HG03066 (cell line): ENCODE data around the gene TMEM121.

Experiments used
- ATAC-seq: cut with Tn5 transposase; IDR thresholded peaks from one replicate; pipeline ENCODE4 v1.9.1; 2021; ENCODE audit warnings: low read depth; ENCODE audit not compliant: unreplicated experiment

TMEM121 gene

DNA sequence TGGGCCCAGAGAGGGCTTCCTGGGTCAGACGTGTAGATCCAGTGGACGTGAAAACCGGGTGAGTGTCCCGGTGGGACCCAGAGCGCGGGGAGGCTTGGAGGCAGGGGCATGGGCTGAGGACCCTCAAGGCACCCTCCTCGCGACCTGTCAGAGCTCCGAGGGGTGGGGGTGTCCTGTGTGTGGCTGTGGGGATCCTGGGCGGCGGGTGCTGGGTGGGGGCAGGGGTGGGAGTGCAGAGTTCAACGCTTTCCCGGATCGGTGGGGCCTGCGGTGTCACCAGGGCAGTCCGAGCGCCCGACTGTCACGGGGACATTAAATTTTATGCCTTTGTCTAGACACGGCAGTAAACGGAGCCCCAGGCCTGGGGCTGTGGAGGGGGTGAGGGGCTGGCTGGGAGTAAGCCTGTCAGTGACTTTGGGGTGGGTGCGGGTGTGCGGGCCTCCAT is 1.0 kb downstream of the TMEM121 start:
- no peak for ATAC-seq

DNA sequence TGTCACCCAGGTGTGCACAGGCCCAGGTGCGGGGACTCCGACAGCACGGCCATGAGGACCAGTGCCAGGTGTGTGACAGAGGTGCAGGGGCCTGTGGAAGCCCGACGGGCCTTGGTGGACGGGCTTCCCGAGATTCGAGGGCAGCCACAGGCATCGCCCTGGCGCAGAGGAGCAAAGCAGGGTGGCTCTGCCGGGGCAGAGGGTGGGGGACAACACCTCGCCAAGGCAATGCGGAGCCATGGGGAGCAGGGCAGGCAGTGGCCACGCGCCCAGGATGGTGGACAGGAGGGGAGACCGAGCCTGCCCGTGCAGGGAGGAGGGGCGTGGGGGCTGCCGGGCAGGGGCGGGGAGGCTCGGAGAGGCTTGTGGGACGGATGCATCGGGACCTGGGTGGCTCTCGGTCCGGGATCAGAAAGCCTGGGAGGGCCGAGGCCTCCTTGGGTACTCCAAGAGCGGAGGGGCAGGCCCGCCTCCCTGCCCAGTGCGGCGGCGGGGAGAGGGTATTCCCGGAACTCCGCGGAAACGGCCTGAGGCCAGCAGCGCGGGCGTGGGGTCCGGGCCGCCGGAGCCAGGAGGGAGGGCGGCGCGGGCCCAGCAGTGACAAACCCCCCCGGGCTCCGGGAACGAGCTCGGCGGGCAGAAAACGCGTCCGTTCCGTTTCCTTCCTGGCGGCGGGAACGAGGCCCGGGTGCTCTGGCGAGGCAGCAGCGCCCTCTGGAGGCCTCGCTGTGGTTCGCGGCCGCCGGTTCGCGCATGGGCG is 1.6 kb downstream of the TMEM121 start:
- ATAC-seq: no peak

DNA sequence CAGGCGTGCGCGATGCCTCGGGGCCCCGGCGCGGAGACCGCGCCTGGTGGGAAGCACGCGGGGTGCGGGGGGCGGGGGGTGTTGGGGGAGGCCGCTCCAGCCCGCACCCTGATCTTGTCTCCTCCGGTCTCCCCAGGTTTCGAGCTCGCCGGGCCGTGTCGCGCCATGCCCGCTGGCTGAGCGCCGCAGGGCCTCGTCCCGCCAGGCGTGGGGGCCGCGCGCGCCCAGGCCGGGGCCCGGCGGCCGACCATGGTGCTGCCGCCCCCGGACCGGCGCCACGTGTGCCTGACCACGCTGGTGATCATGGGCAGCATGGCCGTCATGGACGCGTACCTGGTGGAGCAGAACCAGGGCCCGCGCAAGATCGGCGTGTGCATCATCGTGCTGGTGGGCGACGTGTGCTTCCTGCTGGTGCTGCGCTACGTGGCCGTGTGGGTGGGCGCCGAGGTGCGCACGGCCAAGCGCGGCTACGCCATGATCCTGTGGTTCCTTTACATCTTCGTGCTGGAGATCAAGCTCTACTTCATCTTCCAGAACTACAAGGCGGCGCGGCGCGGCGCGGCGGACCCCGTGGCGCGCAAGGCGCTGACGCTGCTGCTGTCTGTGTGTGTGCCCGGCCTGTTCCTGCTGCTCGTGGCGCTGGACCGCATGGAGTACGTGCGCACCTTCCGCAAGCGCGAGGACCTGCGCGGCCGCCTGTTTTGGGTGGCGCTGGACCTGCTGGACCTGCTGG is 2.4 kb downstream of the TMEM121 start:
- no peak for ATAC-seq

DNA sequence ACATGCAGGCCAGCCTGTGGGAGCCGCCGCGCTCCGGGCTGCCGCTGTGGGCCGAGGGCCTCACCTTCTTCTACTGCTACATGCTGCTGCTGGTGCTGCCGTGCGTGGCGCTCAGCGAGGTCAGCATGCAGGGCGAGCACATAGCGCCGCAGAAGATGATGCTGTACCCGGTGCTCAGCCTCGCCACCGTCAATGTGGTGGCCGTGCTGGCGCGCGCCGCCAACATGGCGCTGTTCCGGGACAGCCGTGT is 2.9 kb downstream of the TMEM121 start:
- ATAC-seq: no peak

DNA sequence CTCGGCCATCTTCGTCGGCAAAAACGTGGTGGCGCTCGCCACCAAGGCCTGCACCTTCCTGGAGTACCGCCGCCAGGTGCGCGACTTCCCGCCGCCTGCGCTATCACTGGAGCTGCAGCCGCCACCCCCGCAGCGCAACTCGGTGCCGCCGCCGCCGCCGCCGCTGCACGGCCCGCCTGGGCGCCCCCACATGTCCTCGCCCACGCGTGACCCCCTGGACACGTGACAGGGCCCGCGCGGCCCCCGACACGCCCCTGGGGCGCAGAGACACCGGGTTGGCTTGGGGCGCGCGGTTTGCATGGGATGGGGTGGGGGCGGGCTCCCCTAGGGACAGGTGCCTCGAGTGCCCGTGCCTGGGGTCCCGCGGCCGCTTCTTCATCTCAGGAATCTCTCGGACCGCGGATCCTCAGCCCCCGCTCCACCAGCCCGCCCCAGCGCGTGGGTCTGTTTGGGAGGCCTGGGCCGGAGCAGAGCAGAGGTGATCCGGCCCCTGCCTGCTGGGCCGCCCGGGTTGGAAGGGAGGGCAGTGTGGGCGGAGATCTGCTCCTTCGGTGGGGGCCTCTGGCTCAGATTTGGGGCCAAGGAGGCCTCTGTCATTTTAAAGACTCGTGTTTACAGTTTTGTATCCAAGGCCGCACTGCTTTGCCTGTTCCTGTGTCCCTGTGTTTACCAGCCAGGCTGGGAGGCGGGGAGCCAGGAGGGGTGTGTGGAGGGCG is 3.3 kb downstream of the TMEM121 start:
- ATAC-seq: no peak

DNA sequence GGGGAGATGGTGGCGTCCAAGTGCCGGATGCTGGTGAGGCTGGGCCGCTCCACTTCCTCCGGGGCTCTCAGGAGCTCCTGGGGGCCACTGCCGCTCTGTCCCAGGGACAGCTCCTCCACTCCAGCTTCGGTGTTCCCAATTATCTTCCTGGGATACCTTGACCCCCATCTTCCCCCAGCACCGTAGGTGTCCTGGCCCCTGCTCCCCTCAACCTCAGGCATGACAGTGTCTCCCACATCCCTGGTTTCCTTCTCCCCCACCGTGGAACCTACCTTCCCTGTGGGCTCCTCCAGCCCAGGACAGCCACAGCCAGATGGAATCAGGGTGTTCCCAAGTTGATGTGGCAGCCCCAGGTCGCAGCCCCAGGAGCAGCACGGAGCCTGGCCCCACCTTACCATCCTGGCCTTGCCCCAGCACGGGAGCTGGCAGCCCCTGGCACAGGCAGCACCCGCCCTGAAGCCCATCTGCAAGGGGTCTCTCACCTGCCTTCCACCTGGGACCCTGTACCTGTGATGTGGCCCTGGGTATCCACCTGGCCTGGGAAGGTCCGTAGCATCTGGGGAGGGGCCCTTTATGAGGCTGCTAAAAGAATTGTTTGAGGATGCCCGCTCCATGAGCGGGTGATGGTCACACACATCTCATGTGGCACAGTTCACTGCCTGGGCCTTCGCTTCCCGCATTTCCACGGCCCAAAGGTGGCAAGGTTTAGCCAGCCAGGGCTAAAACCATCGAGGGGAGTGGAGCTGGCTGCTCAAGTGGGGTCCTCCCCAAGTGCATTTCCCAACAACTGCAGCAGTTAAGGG is 4.1 kb downstream of the TMEM121 start:
- no peak for ATAC-seq

DNA sequence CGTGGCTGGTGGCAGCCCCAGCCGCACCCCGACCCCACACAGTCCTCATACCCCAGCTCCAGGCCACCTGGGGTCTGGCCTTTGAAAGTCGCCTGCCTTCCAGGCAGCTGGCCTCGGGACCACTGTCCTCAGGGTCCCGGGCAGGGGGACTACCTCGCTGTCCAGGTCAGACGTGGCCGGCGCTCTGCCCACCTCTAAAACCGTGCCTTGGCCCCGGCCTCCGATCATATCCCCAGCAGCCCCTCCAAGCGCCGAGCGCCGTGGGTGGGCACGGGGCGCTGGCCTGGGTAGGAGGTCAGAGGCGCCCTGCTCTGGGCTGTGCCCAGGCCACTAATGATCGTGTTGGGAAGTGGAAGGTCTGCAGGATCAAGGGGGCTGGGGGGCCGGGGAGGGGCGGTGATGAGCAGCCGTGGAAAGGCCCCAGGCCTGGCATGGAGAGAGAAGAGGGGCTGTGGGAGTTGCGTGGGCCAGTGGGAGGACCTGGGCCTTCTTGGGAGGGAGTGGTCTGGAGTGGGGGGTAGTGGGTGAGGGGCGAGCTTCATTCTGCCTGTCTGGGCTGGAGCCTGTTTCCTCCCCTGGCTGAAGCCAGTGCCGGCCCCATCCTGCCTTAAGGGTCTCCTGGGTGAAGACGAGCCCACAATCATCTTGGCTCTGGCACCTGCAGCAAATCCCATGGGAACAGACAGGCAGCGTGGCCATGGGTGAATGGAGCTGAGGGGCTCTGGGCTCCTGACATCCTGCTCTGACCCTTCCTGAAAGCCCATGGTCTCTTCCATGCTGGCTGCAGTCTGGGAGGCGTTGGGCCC is 4.9 kb downstream of the TMEM121 start:
- ATAC-seq: no peak

DNA sequence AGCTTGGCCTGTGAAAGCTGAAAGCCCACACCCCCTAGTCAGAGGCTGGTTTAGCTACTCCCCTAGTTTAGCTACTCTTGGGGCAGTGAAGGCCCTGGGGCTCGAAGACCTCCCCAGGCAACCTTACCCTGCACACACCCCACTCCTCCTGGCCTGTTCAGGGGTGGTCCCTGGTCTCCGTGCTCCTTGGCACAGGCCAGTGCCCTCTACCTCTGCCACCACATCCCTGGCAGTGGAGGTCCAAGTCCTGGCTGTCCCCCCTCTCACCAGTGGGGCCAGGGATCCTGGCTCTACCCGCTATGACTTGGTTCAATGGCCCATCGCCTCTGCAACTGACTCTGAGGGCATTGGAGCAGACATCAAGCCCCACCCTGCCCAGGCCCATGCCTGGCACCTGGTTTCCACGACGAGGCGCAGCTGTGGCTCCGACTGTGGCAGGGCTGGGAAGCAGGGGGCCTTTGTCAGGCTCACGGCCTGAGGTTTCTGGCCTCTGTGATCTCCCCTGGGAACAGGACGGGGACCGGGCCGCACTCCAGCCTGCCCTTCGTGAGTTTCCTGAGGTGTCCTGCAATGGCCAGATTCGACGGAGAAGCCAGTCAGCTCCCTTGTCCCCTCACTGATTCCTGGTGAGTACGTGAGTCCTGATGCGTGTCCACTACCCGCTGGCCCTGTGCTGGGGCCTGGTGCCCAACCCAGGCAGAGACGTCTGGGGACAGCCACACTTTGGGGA is 5.7 kb downstream of the TMEM121 start:
- no peak for ATAC-seq

DNA sequence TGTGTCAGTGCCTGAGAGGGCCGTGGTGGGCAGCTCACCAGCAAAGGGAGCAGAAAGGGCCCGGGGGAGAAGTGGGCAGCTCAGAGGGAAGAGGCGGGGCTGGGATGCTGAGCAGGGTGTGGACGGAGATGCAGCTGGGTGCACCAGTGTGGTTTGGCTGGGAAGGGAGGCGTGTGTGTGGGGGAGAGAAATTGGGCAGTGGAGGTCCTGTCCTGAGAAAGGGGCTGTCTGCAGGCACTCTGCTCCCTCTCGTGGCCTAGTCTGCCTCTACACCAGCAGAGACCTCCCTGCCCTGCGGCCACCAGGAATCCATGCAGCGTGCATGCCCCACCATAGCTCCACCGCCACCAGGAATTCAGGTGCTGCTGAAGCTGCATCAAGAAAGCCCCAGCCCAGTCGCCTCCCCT is 6.4 kb downstream of the TMEM121 start:
- ATAC-seq: no peak

DNA sequence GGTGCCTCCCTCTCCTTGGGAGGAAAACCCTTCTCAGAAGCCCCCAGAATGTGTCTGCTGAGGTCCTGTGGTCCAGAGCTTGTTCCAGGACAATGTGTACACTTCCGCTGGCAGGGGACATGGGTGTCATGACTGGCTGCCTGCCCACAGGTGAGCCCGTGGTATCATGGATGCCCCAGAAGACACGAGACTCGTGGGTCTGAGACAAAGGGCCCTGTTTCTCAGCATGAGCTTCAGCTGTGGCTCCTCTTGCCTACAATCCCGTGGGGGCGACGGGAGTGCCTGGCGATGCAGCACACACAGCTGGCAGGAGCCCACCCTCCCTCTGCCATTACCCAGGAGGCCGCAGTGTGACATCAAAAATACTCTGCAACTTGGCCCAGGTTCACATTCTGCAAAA is 7.0 kb downstream of the TMEM121 start:
- ATAC-seq: no peak

DNA sequence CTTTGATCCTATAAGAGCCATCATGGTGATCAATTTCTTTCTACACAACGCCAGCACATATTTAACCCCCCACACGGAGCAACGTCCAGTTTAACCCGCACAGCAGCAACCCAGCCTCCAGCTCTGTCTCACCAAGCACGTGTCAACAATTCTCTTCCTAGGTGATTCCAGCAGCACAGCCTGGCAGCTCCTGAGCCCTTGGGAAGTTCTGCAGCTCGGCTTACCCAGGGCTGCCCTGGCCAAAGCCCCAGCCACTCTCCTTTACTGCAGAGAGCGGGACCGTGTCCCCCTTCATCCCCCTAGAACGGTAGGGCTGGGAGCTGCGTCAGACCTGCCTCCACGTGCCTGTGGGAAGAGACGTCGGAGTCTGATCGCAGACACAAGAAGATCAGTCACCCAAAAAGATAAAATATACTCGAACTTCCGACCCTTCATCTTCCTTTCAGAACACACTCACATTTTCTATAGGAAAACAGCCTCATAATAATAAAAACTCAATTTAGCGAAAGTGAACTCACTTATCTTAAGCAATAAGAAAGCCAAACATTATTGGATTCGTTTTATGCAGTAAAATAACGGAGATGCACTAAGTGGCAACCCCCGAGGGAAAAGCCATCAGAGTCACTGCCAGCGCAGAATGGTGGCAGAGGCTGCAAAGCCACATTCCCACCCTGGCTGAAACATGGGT is 7.6 kb downstream of the TMEM121 start:
- ATAC-seq: no peak

DNA sequence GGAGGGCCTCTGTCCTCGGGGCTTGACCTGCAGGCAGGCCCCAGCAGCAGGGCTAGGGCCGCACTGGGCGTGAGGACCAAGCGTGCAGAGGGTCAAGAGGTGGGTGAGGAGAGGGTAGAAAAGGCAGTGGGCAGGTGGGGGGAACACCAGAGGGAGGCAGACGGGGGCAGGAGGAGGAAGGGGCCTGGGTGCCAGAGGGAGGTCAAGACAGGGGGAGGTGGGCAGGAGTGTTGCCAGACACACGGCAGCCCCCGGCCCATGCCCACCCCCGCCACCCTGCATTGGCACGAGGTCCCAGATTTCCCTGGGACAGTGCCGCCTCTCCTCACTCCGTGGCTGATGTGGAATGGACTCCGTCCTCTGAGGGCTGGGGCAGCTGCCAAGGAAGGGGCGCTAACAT is 8.2 kb downstream of the TMEM121 start:
- no peak for ATAC-seq

DNA sequence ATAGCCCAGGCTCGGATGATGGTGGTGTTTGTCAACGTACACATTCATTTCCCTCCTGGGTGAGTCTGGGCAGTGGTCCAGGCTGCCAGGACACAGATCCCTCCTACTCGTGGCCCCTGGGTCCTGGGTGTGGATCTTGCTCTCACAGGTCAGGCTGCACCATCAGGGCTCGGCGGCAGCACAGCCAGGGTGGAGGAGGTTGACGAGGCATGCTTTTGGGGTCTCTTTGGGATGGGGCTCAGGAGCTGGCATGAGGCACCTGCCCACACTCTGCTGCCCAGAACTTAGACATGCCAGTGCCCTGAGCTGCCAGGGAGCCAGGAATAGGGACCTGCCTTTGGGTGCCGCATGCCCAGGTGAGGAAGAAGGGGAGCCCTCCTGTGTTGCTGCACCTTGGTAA is 9.7 kb downstream of the TMEM121 start:
- ATAC-seq: no peak

DNA sequence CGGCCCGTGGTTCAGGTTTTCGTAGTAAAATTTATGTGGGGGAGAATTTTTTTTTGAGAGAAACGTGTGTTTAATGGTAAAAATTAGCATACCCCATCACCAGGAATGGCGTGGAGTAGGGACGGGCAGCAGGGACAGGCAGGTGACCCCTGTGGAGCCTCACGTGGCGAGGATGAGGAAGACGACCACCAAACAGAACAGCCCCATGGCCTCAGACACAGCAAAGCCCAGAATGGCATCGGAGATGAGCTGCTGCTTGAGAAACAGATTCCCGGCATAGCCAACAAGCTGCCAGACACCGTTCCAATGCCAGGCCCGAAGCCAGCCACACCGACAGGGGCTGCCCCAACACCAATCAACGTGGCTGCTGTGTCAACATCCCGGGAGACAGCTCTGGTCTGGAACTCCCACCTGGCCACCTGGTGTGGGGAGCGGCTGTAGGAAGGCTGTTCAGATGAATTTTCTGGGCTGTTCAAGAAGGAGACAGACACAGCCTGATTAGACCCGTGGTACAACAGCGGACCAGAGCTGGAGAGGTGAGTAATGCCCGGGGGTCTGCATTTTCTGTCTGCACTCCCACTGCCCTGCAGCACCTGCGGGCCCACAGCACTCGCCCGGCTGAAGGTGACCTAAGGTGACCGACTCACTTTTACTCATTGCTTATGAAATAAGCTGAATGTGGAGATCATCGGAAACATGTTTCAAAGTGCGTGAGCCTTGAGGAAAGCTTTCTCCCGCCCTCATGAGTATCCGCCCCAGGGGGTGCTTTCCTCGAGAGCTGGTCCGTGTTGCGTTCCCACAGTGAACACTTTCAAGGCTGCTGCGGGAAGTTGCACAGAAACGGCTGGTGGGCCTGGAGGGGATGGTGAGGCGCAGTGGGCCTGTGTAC is 10.6 kb downstream of the TMEM121 start:
- no peak for ATAC-seq

DNA sequence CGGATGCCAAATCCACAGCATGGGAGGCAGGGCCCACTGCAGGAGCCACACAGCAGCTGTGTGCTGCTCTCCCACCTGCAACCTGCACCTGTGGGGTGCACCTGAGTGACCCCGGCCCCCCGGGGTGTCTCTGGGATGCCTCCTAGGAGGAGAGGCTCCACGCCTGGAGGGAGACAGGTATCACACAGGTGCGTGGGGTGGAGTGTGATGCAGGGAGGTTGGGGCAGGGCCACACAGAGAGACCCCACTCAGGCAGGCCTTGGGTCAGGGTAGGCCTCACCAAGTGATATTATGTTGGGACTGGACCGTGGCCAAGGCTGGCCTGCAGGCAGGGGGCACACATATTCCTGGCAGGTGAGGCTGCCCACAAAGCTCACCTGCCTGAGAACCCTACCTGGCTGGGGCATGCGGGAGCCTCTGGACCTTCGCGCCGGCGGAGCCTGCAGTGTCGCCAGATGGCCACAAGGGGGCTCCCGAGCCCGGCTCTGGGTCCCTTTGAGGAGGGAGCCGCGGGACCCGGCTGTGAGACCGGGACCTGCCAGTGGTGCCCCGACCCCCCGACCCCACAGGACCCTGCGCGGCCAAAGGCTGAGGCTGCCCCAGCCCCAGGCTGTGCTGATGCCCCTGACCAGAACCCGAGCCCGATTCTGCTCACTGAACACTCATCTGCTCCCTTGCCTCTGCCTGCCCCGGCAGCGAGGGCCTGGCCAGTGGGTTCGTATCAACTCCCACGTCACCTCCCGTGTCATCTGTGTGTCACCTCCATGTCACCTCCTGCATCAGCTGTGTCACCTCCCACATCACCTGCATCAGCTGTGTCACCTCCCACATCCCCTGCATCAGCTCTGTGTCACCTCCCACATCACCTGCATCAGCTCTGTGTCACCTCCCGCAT is 11.4 kb downstream of the TMEM121 start:
- no peak for ATAC-seq

DNA sequence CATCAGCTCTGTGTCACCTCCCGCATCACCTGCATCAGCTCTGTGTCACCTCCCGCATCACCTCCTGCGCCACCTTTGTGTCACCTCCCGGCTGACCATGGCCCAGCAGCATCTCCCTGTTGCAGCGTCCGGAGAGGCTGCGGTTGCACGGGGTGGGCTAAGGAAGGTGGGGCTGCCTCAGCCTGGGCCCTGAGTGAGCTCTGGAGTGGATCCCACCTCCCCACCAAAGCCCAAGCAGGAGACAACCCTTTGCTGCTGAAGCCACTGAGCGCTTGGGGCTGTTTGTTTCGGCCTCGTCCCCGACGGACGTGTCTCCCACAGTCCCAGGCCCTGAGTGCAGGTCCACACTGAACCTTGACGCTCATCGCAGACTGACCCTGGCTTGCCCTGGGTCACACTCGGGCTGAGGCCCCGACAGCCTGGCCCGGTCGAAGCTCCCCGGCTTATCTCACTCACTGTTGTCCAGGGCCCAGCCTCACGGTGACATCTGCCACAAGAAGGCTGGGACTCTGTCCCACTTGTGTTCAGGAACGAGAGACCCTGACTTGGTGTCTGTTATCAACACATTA is 12.2 kb downstream of the TMEM121 start:
- no peak for ATAC-seq

DNA sequence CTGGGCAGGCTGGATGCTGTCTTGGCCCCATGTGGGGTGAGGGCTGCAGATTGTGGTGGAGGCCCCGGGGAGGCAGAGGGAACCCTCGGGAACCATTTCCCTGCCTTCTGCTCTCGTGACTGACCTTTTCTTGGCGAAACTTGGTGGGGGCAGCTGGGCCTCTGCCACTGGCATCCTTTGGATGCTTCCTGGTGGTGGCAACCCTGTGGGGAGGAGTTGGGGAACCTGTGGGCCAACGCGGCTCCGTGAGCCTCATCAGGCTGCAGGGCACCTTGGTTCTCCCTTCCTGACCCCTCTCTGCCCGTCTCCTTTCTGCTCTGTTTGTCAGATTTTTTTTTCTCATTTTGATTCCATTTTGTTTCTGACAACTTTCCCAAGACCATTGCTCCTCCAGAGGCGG is 14.4 kb downstream of the TMEM121 start:
- no peak for ATAC-seq
